H1 (cell line): ENCODE results near the gene TRIM32. TPM values are rescaled to one million over a fixed set of nuclear protein-coding genes. Genes with fewer than 3 reads are reported as not detected.

ENCODE experiments used
- HDAC6 ChIP-seq: IDR thresholded peaks from one replicate; pipeline ENCODE4 v1.7.1; 2012; ENCODE audit warnings: low read depth, mild to moderate bottlenecking, inconsistent platforms, low read length, moderate library complexity
- POLR2A ChIP-seq, 2 experiments: IDR thresholded peaks; 1 replicate in 1 of 2; 2 replicates in 1 of 2; pipeline ENCODE4 v1.6.1; 2011; ENCODE audit warnings: low read depth in 2 of 2, low read length in 2 of 2, mild to moderate bottlenecking in 2 of 2; ENCODE audit errors: control extremely low read depth in 1 of 2
- polyA plus RNA-seq, 7 experiments: library from polyadenylated mRNA; depleted of rRNA in 3 of 7; stranded (reverse) in 5 of 7; unstranded in 2 of 7; fragments of >200 nt in 5 of 7; fragments of 200-250 nt in 2 of 7; gene quantifications; 1 replicate in 5 of 7; 2 replicates in 1 of 7; 4 replicates in 1 of 7; pipeline versions ENCODE4 v1.2.1 to v1.2.3, GENCODE V29; 2011 to 2013; ENCODE audit warnings: missing spikeins in 2 of 7, mixed read lengths in 2 of 7
- total RNA-seq: library from RNA; stranded (reverse); fragmentation: NEBNext Ultra II Directional; extraction: Animal tissue kit (Norgen Biotek cat#: 25700); gene quantifications from 2 replicates; pipeline ENCODE4 v1.2.1, GENCODE V29; 2021

TRIM32 gene
- total and polyA plus RNA-seq, 2 of the 8 experiments (the other 6 are each of a cell fraction or from before 2014, with no cell fraction given), result 10.5 to 17.3 TPM

DNA sequence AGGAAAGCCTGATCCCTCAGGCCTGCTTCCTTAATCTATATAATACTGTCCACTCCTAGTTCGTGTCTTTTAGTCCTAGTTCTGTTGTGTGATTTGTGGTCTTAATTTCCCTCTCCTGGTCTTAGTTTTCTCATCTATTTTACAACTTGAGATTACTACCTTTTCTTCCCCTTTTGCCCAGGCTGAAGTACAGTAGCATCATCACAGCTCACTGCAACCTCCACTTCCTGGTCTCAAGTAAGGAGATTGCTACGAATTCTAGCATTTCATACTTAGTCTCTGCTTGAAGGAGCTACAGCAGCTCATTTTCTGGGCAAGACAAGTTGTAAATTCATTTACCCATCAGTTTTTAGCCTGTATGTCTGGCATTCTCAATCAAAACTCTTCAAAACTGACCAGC, 5.5 kb downstream of the TRIM32 start (continued):
- TF ChIP-seq HDAC6 (no peak), POLR2A (IDR thresholded peaks at IDR 0.05; ENCODE audit: control extremely low read depth in 1 of 2, low read depth in 2 of 2, low read length in 2 of 2) (no peak)
